Testis (tissue), 2 donors: ENCODE results near the gene NYAP2.

Source experiments
- CTCF ChIP-seq, 3 experiments: fragments of 450-650 bp in 2 of 3; fragments of 200-600 bp in 1 of 3; sonication (generic) in 1 of 3; IDR thresholded peaks; one replicate each; pipeline ENCODE4 v1.5.1; 2016 to 2019; ENCODE audit warnings: antibody characterized with exemption in 3 of 3, mild to moderate bottlenecking in 2 of 3, moderate library complexity in 1 of 3
- POLR2A ChIP-seq: fragments of 450-650 bp; IDR thresholded peaks from one replicate; pipeline ENCODE4 v1.6.1; 2017; ENCODE audit warnings: antibody characterized with exemption, mild to moderate bottlenecking, moderate library complexity

DNA sequence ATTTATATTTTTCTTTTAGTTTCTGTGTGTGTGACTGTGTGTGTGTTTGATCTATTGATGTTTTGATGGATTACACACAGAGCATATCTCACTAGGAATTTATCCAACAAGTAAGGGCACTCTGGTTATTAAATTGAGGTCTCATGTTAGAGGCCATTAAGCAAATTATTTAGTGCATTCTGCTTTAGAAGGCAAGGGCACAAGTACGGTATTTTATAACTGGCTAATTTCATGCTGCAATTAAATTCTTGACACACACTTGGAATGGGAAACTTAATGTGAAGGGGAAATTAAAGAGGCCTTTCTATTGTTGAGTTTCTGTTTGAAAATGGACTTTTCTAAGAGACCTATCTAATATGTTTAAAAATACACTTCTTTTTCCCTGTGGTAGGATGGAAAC lies 25.8 kb downstream of the NYAP2 start:
- TF ChIP-seq CTCF (IDR thresholded peaks at IDR 0.05) = no peak
- TF ChIP-seq POLR2A = no peak
